CD4-positive, alpha-beta memory T cell (primary cell): Measurements from ENCODE around the gene GRIPAP1. TPM values are rescaled to one million over a fixed set of nuclear protein-coding genes. Genes with fewer than 3 reads are reported as not detected.

ENCODE experiments used
- CTCF ChIA-PET: fragments of 350-600 bp; sonication (Branson Sonifier 250); formaldehyde crosslinking; loops from one replicate; lab custom pipeline; 2021; ENCODE audit warnings: inconsistent platforms; ENCODE audit not compliant: partially characterized antibody; lab: Charles Lee
- POLR2A ChIA-PET: fragments of 350-600 bp; sonication (Branson Sonifier 250); formaldehyde crosslinking; loops from one replicate; lab custom pipeline; 2021; ENCODE audit not compliant: partially characterized antibody; lab: Charles Lee
- DNase-seq, 5 donors: peaks; one replicate each; pipeline versions ENCODE4 v3.0.0 to v3.0.0-alpha.2; 2020 to 2022; ENCODE audit warnings: mixed read lengths in 1 of 5
- H3K27ac ChIP-seq: one replicate; pipeline ENCODE4 v1.7.0; 2013; ENCODE audit warnings: low read depth, low read length
- H3K27me3 ChIP-seq: 2 replicates; pipeline ENCODE4 v1.7.0; 2013; ENCODE audit warnings: mild to moderate bottlenecking, low read length, moderate library complexity; ENCODE audit not compliant: insufficient read depth
- H3K36me3 ChIP-seq: 2 replicates; pipeline ENCODE4 v1.7.0; 2013; ENCODE audit warnings: mild to moderate bottlenecking, low read length, moderate library complexity; ENCODE audit not compliant: insufficient read depth
- H3K4me1 ChIP-seq: 2 replicates; pipeline ENCODE4 v1.7.0; 2013; ENCODE audit warnings: mild to moderate bottlenecking, low read length, moderate library complexity; ENCODE audit not compliant: insufficient read depth
- H3K4me3 ChIP-seq, 2 donors: one replicate each; pipeline ENCODE4 v1.7.0; 2013; ENCODE audit warnings: low read length in 2 of 2, mild to moderate bottlenecking in 1 of 2
- H3K9me3 ChIP-seq, 2 donors: one replicate each; pipeline ENCODE4 v1.7.0; 2013; ENCODE audit warnings: low read length in 2 of 2, control low read depth in 1 of 2; ENCODE audit not compliant: control insufficient read depth in 1 of 2
- H3K27ac Mint-ChIP-seq, 7 donors: one replicate each; pipeline ENCODE4 v1.8.0; 2020 to 2021; ENCODE audit warnings: mixed read lengths in 7 of 7, mild to moderate bottlenecking in 6 of 7, inconsistent platforms in 3 of 7, moderate library complexity in 3 of 7
- H3K27me3 Mint-ChIP-seq, 2 donors: one replicate each; pipeline ENCODE4 v1.8.0; 2020 to 2021; ENCODE audit warnings: mixed read lengths in 2 of 2
- H3K36me3 Mint-ChIP-seq, 2 donors: one replicate each; pipeline ENCODE4 v1.8.0; 2020 to 2021; ENCODE audit warnings: mixed read lengths in 2 of 2, inconsistent platforms in 1 of 2, mild to moderate bottlenecking in 1 of 2
- H3K4me1 Mint-ChIP-seq, 4 donors: one replicate each; pipeline ENCODE4 v1.8.0; 2020 to 2021; ENCODE audit warnings: mixed read lengths in 4 of 4, mild to moderate bottlenecking in 1 of 4
- H3K4me3 Mint-ChIP-seq, 8 donors: one replicate each; pipeline ENCODE4 v1.8.0; 2020 to 2021; ENCODE audit warnings: mixed read lengths in 8 of 8, mild to moderate bottlenecking in 7 of 8, moderate library complexity in 6 of 8, inconsistent platforms in 3 of 8
- H3K9me3 Mint-ChIP-seq, 8 donors: one replicate each; pipeline ENCODE4 v1.8.0; 2020 to 2021; ENCODE audit warnings: mixed read lengths in 8 of 8, mild to moderate bottlenecking in 5 of 8, inconsistent platforms in 3 of 8, moderate library complexity in 1 of 8
- intact Hi-C: fragments of 100-400 bp; cut with micrococcal nuclease; formaldehyde crosslinking; loops from one replicate; pipeline ENCODE4 v1.15.1; 2023
- polyA plus RNA-seq, 2 donors: library from polyadenylated mRNA; unstranded; fragments of 300-500 nt; fragmentation: Illumina TruSeq; gene quantifications; one replicate each; pipeline ENCODE4 v1.2.3, GENCODE V29; 2021
- total RNA-seq, 2 experiments: library from RNA; stranded (reverse); gene quantifications; one replicate each; pipeline ENCODE4 v1.2.3, GENCODE V29; 2021

Gene GRIPAP1
- total and polyA plus RNA-seq, 4 experiments from 2014 or later: 4.8 to 111 (median 59.2) TPM

DNA sequence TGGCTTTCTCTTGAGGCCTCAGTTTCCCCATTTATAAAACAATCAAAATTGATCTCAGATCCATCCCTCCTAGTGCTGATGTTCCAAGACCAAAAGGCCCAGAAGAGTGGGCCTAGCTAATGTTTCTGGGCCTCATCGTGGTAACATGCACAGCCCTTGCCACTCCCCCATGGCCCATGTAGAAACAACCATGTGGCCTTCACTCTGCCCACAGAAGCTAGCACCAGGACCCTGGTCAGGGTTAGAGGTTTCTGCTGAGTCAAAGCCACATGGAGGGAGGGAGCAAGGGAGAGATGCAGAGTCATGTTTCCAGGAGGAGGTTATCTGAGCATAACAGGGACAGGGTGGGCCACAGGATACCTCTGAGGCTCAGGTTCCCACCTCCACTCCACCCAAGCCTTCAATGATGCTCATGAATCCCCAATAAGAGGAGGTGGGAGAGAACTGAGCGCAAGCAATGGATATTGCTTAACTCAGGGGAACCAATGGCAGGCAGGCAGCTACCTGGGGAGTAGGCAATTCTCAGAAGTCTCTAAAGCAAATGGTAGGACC lies 61.6 kb downstream of the GRIPAP1 start:
- Histone ChIP-seq H3K27me3 (no peaks in the 10 kb centered on the region), H3K9me3 (no peaks in the 10 kb centered on the region), H3K4me3 (peak overlapping the region; percentile 5 to 29), H3K27ac (peak overlapping the region; percentile 94), H3K36me3 (no peaks in the 10 kb centered on the region), H3K4me1 (peaks cover 97% of the 10 kb centered on the region)
- Mint-ChIP-seq H3K4me1 (peaks cover 61 to 92% (median 78%) of the 10 kb centered on the region in 4 donors), H3K36me3 (peaks cover 0 to 38% of the 10 kb centered on the region in 2 donors), H3K27me3 (no peaks in the 10 kb centered on the region), H3K4me3 (peak overlapping the region in 7 of 8 donors; percentile 47 to 87 (median 77)), H3K27ac (peak overlapping the region; percentile 92 to 99 (median 96)), H3K9me3 (peaks cover 0 to 7% (median 0%) of the 10 kb centered on the region in 8 donors)
- no peak for DNase-seq
- POLR2A ChIA-PET: interaction anchor here (1.0 to 11.3 kb wide), 18 partner anchors 10 to 292 kb away, joined by 3 to 235 read pairs (median 5); partner anchors contain the start of genes GRIPAP1, HDAC6, OTUD5 and PIM2
- CTCF ChIA-PET: interaction anchor here (0.7 to 4.2 kb wide), 5 partner anchors 16 to 292 kb away, joined by 3 to 23 read pairs (median 4); partner anchors contain the start of gene SLC35A2
- intact Hi-C loops: no loop called here

DNA sequence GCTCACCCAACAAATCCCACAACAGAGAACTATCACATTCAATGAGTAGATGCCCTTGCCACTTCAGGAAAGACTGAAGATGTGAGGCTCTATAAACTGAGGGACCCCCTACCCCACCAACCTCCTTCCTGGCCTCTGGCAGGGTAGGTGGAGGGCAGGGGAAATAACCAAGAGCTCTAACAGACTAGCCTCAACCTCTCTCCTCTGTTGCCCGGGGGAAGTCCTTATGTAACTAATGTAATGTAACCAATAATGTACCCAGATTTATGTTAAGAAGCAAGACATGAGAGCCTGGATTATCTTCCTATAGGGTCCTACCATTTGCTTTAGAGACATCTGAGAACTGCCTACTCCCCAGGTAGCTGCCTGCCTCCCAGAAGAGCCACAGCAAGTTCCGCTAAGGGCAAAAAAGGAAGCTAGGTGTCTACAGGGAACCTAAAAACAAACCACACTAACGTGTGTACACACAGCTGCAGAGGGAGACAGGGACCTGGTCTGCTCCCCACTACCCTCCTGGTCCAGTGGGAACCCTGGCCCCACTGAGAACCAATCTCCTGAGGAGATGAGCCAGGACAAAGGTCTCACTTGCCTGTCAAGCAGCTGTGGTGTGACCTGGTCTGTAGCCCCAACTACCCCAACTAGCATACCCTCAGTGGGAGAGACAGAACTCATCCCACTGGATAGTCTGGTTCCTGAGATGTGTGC lies 62.4 kb downstream of the GRIPAP1 start:
- ChIA-PET CTCF (interaction anchor here (0.8 to 4.2 kb wide), 7 partner anchors 9 to 291 kb away, joined by 3 to 23 read pairs (median 3); partner anchors contain the start of gene SLC35A2), POLR2A (interaction anchor here (1.0 to 11.3 kb wide), 16 partner anchors 10 to 291 kb away, joined by 3 to 235 read pairs (median 6); partner anchors contain the start of genes GRIPAP1, HDAC6, OTUD5 and PIM2)
- peak; percentile 43 to 61 (median 54) for DNase-seq
- H3K36me3 ChIP-seq: no peaks in the 10 kb centered on the region
- no peaks in the 10 kb centered on the region for H3K9me3 ChIP-seq
- peaks cover 6 to 46% of the 10 kb centered on the region in 2 donors for H3K36me3 Mint-ChIP-seq
- no peaks in the 10 kb centered on the region for H3K27me3 ChIP-seq
- peak overlapping the region; percentile 94 for H3K27ac ChIP-seq
- H3K4me3 Mint-ChIP-seq: peak overlapping the region; percentile 71 to 87 (median 80)
- peak overlapping the region; percentile 92 to 99 (median 96) for H3K27ac Mint-ChIP-seq
- peaks cover 0 to 7% (median 0%) of the 10 kb centered on the region in 8 donors for H3K9me3 Mint-ChIP-seq
- peaks cover 98% of the 10 kb centered on the region for H3K4me1 ChIP-seq
- peaks cover 69 to 97% (median 85%) of the 10 kb centered on the region in 4 donors for H3K4me1 Mint-ChIP-seq
- intact Hi-C loops: loop anchor here (1.0 to 2.0 kb wide), 2 partner anchors 17 to 291 kb away; partner anchors contain the start of gene OTUD5
- H3K27me3 Mint-ChIP-seq: no peaks in the 10 kb centered on the region
- H3K4me3 ChIP-seq: peak overlapping the region in 1 of 2 donors; percentile 41

DNA sequence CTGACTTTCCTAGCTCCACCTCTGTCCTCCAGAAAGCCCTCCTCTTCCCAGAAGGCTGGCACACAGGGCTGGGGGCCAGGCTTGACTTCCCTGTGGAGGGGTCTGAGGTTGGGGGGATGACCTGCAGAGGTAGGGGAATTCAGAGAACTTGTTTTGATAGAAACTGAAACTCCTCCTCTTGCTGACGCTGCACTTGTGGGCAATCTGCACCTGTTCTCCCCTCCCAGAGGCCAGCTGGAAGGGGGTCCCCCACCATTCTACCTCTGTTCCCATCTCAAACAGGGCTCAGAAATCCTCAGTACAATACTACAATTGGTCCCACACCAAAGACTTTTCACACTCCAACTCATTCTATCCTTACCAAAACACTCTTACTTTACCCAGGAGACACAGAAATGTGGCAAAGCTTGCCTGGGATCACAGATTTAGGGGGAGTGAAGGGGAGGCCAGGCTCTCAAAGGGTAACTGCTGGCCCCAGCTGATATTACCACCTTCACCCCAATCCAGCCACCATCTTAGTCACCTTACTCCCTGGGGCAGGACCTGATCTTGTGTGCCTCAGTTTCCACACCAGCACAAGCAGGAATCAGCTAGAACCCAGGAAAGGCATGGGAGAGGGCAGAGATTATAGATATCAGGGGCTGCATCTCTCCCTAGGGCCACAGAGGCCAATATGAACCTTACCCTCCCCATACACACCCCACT lies 63.2 kb downstream of the GRIPAP1 start:
- Mint-ChIP-seq H3K4me3 (peak overlapping the region; percentile 71 to 87 (median 80)), H3K9me3 (peaks cover 0 to 7% (median 0%) of the 10 kb centered on the region in 8 donors), H3K36me3 (peaks cover 14 to 54% of the 10 kb centered on the region in 2 donors), H3K27ac (peak overlapping the region; percentile 92 to 99 (median 96)), H3K27me3 (no peaks in the 10 kb centered on the region), H3K4me1 (peaks cover 72 to 98% (median 89%) of the 10 kb centered on the region in 4 donors)
- CTCF ChIA-PET: interaction anchor here (0.8 to 4.2 kb wide), 6 partner anchors 10 to 291 kb away, joined by 3 to 23 read pairs (median 8); no protein-coding TSS in a partner anchor
- peaks cover 98% of the 10 kb centered on the region for H3K4me1 ChIP-seq
- no peaks in the 10 kb centered on the region for H3K27me3 ChIP-seq
- POLR2A ChIA-PET: interaction anchor here (1.1 to 11.3 kb wide), 16 partner anchors 9 to 291 kb away, joined by 3 to 235 read pairs (median 6); partner anchors contain the start of genes GRIPAP1, HDAC6, OTUD5 and PIM2
- H3K9me3 ChIP-seq: no peaks in the 10 kb centered on the region
- peak; percentile 73 to 88 (median 78) for DNase-seq
- intact Hi-C loops: loop anchor here (1.0 to 2.0 kb wide), 2 partner anchors 18 to 291 kb away; partner anchors contain the start of gene OTUD5
- peaks cover 2% of the 10 kb centered on the region for H3K36me3 ChIP-seq
- peak overlapping the region; percentile 3 to 41 for H3K4me3 ChIP-seq
- peak overlapping the region; percentile 94 for H3K27ac ChIP-seq

DNA sequence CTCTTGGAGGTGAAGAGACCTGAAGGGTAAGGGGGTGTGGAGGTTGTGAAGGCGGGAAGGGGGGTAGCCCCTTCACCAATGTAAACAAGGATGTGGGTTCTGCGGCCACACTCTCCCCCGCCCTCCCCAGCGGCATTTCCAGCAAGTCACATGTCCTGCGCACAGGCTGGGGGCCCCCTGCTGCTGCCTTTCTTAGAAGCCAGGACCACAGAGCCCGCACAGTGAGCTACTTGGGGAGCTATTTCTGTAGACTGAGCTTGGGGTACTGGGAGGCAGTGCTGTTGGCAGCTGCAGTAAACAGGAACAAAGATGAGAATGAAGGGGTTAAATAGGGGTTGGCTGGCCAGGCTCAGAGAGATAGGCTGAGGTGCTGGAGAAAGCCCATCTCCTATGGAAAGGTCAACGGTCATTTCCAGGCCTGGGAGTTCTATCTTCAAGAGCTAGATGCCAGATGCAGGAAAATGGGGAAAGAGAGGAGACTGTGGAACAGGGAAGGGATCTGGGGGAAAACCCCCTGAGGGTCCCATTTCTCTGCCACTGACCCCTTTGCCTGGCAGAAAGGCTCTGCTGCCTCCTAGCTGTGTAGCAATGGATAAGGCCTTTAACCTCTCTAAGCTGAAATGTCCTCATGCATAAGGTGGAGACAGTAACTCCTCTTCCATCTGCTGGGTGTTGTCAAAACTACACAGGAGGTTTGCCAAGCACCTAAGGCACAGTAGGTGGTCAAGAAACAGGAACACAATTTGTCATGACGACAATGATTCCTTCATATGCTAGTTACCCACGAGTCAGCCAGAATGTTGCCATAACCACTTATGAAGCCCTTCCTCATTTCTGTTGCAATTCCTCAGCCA lies 64.8 kb downstream of the GRIPAP1 start:
- Mint-ChIP-seq H3K4me3 (peak overlapping the region; percentile 73 to 87 (median 83)), H3K9me3 (peaks cover 0 to 7% (median 0%) of the 10 kb centered on the region in 8 donors), H3K36me3 (peaks cover 20 to 49% of the 10 kb centered on the region in 2 donors), H3K4me1 (peaks cover 63 to 91% (median 80%) of the 10 kb centered on the region in 4 donors), H3K27me3 (no peaks in the 10 kb centered on the region), H3K27ac (peak overlapping the region; percentile 92 to 99 (median 96))
- Histone ChIP-seq H3K9me3 (no peaks in the 10 kb centered on the region), H3K36me3 (peaks cover 5% of the 10 kb centered on the region), H3K4me3 (peak overlapping the region; percentile 29 to 58), H3K27me3 (no peaks in the 10 kb centered on the region), H3K4me1 (peaks cover 93% of the 10 kb centered on the region), H3K27ac (peak overlapping the region; percentile 94)
- ChIA-PET CTCF (interaction anchor here (0.9 to 4.2 kb wide), 14 partner anchors 9 to 289 kb away, joined by 3 to 23 read pairs (median 8); partner anchors contain the start of genes PIM2, PQBP1 and TIMM17B), POLR2A (interaction anchor here (0.6 to 11.3 kb wide), 20 partner anchors 9 to 254 kb away, joined by 3 to 235 read pairs (median 6); partner anchors contain the start of genes GRIPAP1, HDAC6, KCND1 and OTUD5)
- intact Hi-C loops: loop anchor here (1.0 to 2.0 kb wide), 4 partner anchors 8 to 306 kb away; partner anchors contain the start of gene PIM2
- peak; percentile 92 to 95 (median 92) for DNase-seq

DNA sequence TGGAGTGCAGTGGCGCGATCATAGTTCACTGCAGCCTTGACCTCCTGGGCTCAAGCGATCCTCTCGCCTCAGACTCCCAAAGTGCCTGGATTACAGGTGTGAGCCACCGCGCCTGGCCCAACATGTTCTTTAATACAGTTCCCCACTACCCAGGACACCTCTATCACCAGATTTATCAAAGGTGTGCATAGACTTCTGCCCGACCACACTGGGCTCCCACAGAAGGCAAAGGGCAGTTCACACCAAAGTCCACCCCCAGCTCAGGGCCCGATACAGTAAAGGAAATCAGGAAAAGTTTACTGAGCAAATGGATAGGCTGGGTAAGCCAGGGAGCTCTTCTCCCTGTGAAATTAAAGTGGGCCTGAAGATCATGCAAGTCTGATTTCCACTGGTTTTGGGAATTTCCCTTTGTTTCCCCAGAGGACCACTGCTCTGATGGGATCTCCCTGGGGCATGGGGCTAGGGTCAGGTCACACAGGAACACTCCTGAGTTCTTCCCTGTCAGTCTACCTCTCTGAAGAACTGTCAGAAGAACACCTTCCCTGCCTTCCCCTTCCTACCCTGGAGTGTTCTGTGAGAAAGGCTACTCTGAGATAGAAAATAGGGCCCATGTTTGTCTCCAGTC lies 65.5 kb downstream of the GRIPAP1 start:
- peak overlapping the region in 1 of 2 donors; percentile 58 for H3K4me3 ChIP-seq
- Mint-ChIP-seq H3K36me3 (peaks cover 20 to 43% of the 10 kb centered on the region in 2 donors), H3K27ac (peak overlapping the region; percentile 92 to 99 (median 96))

More for the DNA sequence above, 65.5 kb downstream of the GRIPAP1 start:
- Mint-ChIP-seq H3K4me1 (peaks cover 56 to 83% (median 73%) of the 10 kb centered on the region in 4 donors), H3K27me3 (no peaks in the 10 kb centered on the region), H3K9me3 (peaks cover 0 to 5% (median 0%) of the 10 kb centered on the region in 8 donors), H3K4me3 (peak overlapping the region; percentile 73 to 87 (median 83))
- DNase-seq: no peak
- CTCF ChIA-PET: interaction anchor here (0.9 to 4.2 kb wide), 12 partner anchors 10 to 288 kb away, joined by 3 to 23 read pairs (median 10); partner anchors contain the start of genes PIM2, PQBP1 and TIMM17B
- POLR2A ChIA-PET: interaction anchor here (0.9 to 11.3 kb wide), 17 partner anchors 9 to 253 kb away, joined by 3 to 235 read pairs (median 10); partner anchors contain the start of genes GRIPAP1, KCND1, OTUD5 and PIM2
- H3K27me3 ChIP-seq: no peaks in the 10 kb centered on the region
- H3K4me1 ChIP-seq: peaks cover 85% of the 10 kb centered on the region
- intact Hi-C loops: loop anchor here (1.0 to 2.0 kb wide), 4 partner anchors 9 to 305 kb away; partner anchors contain the start of gene PIM2
- no peaks in the 10 kb centered on the region for H3K9me3 ChIP-seq
- H3K27ac ChIP-seq: peak overlapping the region; percentile 94
- H3K36me3 ChIP-seq: peaks cover 5% of the 10 kb centered on the region
